HG02840 (cell line): Measurements from ENCODE around the gene BHLHA15.

Experiments
- ATAC-seq: cut with Tn5 transposase; IDR thresholded peaks from one replicate; pipeline ENCODE4 v1.9.1; 2021; ENCODE audit warnings: mild to moderate bottlenecking, moderate library complexity, moderate number of reproducible peaks; ENCODE audit not compliant: unreplicated experiment, low FRiP score

Gene BHLHA15

GRCh38 chr7:98186452-98187137 is 24.6 kb upstream of the BHLHA15 start:
- ATAC-seq, result no peak

- no peak for ATAC-seq
These were observed 24.1 kb upstream of the BHLHA15 start for GRCh38 chr7:98187138-98187502.

GRCh38 chr7:98189559-98189958 is 21.7 kb upstream of the BHLHA15 start:
- ATAC-seq, result no peak

GRCh38 chr7:98191668-98192431 is 19.4 kb upstream of the BHLHA15 start:
- no peak for ATAC-seq

- ATAC-seq, result no peak
These were observed 18.3 kb upstream of the BHLHA15 start for GRCh38 chr7:98192781-98193457.

- no peak for ATAC-seq
These were observed 17.6 kb upstream of the BHLHA15 start for GRCh38 chr7:98193474-98194180.

- no peak for ATAC-seq
These were observed 17.1 kb upstream of the BHLHA15 start for GRCh38 chr7:98194186-98194585.

- no peak for ATAC-seq
These were observed 16.4 kb upstream of the BHLHA15 start for GRCh38 chr7:98194672-98195457.

- no peak for ATAC-seq
These were observed 14.3 kb upstream of the BHLHA15 start for GRCh38 chr7:98196706-98197605.

GRCh38 chr7:98199131-98199530 is 12.1 kb upstream of the BHLHA15 start:
- ATAC-seq, result no peak

- peak; percentile 42 for ATAC-seq
These were observed 10.9 kb upstream of the BHLHA15 start for GRCh38 chr7:98200364-98200763.

- ATAC-seq, result peak; percentile 92
These were observed 8.7 kb upstream of the BHLHA15 start for GRCh38 chr7:98202367-98203195.

- ATAC-seq, result peak; percentile 39
These were observed 7.8 kb upstream of the BHLHA15 start for GRCh38 chr7:98203261-98203963.

GRCh38 chr7:98203964-98204605 is 7.2 kb upstream of the BHLHA15 start:
- no peak for ATAC-seq

- no peak for ATAC-seq
These were observed 6.6 kb upstream of the BHLHA15 start for GRCh38 chr7:98204670-98205069.

GRCh38 chr7:98205162-98205845 is 5.9 kb upstream of the BHLHA15 start:
- ATAC-seq, result no peak
